ENCODE data around the gene KRT9. TPM values are rescaled to one million over a fixed set of nuclear protein-coding genes. Genes with fewer than 3 reads are reported as not detected.

Gene KRT9
- total and polyA plus RNA-seq, 10 of the 15 experiments (the other 5 are each of a cell fraction or from before 2014, with no cell fraction given): not detected

DNA sequence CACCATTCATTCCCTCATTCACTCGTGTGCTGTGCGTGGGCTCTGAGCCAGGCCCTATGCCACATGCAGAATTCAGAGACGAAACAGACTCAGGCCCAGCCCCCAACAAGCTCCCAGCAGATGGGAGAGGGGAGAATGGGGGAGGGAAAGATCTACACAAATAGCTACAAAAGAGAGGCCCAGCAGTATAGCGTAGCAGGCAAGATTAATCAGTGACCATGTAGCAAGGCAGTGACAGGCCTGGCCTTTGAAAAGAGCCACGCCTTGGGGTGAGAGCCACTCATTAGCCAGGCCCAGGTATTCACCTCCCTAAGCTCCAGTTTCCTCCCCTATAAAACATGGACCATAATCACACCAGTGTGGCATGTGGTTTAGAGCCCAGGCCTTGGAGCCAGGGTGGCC, 27.4 kb downstream of the KRT9 start:
- BruUV-seq (replicated peaks): no TSS peak
- Histone ChIP-seq H2AFZ (ENCODE audit: control insufficient read depth, low read depth, low read length) (no peak overlapping the region), H3K9me3 (replicated peaks; ENCODE audit: control insufficient read depth, insufficient read depth, low read length) (no peaks in the 10 kb centered on the region; the same call in 2 of the 3 replicates), H3K27me3 (replicated peaks in 1 of 2; ENCODE audit: control insufficient read depth in 2 of 2, insufficient read depth in 2 of 2, low read length in 1 of 2) (no peaks in the 10 kb centered on the region; a peak in 3 of 4 replicates), H3K79me2 (ENCODE audit: control insufficient read depth, insufficient read depth, low read length) (no peaks in the 10 kb centered on the region), H3K4me1 (ENCODE audit: control insufficient read depth, insufficient read depth, low read length) (no peaks in the 10 kb centered on the region), H4K20me1 (ENCODE audit: control insufficient read depth, insufficient read depth) (no peaks in the 10 kb centered on the region), H3K9ac (ENCODE audit: control insufficient read depth, insufficient read depth, low read length) (no peak overlapping the region), H3K36me3 (ENCODE audit: control insufficient read depth in 2 of 2, insufficient read depth in 2 of 2, low read length in 1 of 2) (no peaks in the 10 kb centered on the region), H3K27ac (ENCODE audit: control insufficient read depth, insufficient read depth) (no peak overlapping the region), H3K4me3 (no peak overlapping the region), H3K4me2 (ENCODE audit: control insufficient read depth, insufficient read depth) (no peak overlapping the region)
- ChIA-PET POLR2A (no interaction called here), RAD21 (ENCODE audit: unreplicated experiment) (interaction anchor here (1.2 kb wide), 1 partner anchor 9 kb away, joined by 4 read pairs; no protein-coding TSS in a partner anchor), CTCF (interaction anchor here (1.0 to 1.9 kb wide), 3 partner anchors 105 to 687 kb away, joined by 3 to 5 read pairs (median 3); no protein-coding TSS in a partner anchor), SMC1A (ENCODE audit: uncharacterized antibody, unreplicated experiment) (interaction anchor here (0.7 to 1.0 kb wide), 2 partner anchors 118 to 123 kb away, joined by 3 read pairs; no protein-coding TSS in a partner anchor)
- in situ Hi-C loops (cut with MboI): no loop called here
- FAIRE-seq (no peak), DNase-seq (ENCODE audit: low read depth, low spot score) (no peak), ATAC-seq (no peak)
- TF ChIP-seq GABPA (IDR thresholded peaks at IDR 0.05; ENCODE audit: low read depth): no peak
- no peak for TF ChIP-seq ETV6 (conservative IDR thresholded peaks at IDR 0.05 in 1 of 2, IDR thresholded peaks at IDR 0.05 in 1 of 2; ENCODE audit: borderline replicate concordance in 1 of 2, low read depth in 1 of 2)
- TF ChIP-seq TBL1XR1 (IDR thresholded peaks at IDR 0.05; ENCODE audit: low read depth, low read length): no peak
- no peak for TF ChIP-seq SRF (IDR thresholded peaks at IDR 0.05; ENCODE audit: low read depth in 2 of 2, low read length in 2 of 2)
- TF ChIP-seq, protein P1, sequence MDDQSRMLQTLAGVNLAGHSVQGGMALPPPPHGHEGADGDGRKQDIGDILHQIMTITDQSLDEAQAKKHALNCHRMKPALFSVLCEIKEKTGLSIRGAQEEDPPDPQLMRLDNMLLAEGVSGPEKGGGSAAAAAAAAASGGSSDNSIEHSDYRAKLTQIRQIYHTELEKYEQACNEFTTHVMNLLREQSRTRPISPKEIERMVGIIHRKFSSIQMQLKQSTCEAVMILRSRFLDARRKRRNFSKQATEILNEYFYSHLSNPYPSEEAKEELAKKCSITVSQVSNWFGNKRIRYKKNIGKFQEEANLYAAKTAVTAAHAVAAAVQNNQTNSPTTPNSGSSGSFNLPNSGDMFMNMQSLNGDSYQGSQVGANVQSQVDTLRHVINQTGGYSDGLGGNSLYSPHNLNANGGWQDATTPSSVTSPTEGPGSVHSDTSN (IDR thresholded peaks at IDR 0.05; ENCODE audit: insufficient replicate concordance, low read depth, low read length): no peak
- no peak for TF ChIP-seq ZNF24 (IDR thresholded peaks at IDR 0.05)
- TF ChIP-seq ZZZ3 (IDR thresholded peaks at IDR 0.05; ENCODE audit: control insufficient read depth, insufficient read length, low read depth): no peak
- TF ChIP-seq ZNF384 (IDR thresholded peaks at IDR 0.05; ENCODE audit: borderline replicate concordance, low read depth, low read length): no peak
- no peak for TF ChIP-seq MXI1 (IDR thresholded peaks at IDR 0.05; ENCODE audit: low read depth, low read length)
- TF ChIP-seq, protein P2, sequence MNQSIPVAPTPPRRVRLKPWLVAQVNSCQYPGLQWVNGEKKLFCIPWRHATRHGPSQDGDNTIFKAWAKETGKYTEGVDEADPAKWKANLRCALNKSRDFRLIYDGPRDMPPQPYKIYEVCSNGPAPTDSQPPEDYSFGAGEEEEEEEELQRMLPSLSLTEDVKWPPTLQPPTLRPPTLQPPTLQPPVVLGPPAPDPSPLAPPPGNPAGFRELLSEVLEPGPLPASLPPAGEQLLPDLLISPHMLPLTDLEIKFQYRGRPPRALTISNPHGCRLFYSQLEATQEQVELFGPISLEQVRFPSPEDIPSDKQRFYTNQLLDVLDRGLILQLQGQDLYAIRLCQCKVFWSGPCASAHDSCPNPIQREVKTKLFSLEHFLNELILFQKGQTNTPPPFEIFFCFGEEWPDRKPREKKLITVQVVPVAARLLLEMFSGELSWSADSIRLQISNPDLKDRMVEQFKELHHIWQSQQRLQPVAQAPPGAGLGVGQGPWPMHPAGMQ (IDR thresholded peaks at IDR 0.05; ENCODE audit: borderline replicate concordance): no peak
- no peak for TF ChIP-seq BHLHE40 (IDR thresholded peaks at IDR 0.05; ENCODE audit: borderline replicate concordance in 1 of 2, low read depth in 2 of 2, low read length in 1 of 2)
- no peak for TF ChIP-seq HDAC6 (IDR thresholded peaks at IDR 0.05; ENCODE audit: unreplicated experiment)
- TF ChIP-seq, protein P3, sequence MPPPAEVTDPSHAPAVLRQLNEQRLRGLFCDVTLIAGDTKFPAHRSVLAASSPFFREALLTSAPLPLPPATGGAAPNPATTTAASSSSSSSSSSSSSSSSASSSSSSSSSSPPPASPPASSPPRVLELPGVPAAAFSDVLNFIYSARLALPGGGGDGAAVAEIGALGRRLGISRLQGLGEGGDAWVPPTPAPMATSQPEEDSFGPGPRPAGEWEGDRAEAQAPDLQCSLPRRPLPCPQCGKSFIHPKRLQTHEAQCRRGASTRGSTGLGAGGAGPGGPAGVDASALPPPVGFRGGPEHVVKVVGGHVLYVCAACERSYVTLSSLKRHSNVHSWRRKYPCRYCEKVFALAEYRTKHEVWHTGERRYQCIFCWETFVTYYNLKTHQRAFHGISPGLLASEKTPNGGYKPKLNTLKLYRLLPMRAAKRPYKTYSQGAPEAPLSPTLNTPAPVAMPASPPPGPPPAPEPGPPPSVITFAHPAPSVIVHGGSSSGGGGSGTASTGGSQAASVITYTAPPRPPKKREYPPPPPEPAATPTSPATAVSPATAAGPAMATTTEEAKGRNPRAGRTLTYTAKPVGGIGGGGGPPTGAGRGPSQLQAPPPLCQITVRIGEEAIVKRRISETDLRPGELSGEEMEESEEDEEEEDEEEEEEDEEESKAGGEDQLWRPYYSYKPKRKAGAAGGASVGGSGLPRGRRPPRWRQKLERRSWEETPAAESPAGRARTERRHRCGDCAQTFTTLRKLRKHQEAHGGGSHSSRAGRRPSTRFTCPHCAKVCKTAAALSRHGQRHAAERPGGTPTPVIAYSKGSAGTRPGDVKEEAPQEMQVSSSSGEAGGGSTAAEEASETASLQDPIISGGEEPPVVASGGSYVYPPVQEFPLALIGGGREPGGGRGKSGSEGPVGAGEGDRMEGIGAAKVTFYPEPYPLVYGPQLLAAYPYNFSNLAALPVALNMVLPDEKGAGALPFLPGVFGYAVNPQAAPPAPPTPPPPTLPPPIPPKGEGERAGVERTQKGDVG (CRISPR knock-in tag; IDR thresholded peaks at IDR 0.05): no peak
- TF ChIP-seq CBX5 (IDR thresholded peaks at IDR 0.05; ENCODE audit: low read depth): no peak
- TF ChIP-seq NR2C1 (IDR thresholded peaks at IDR 0.05): no peak
- no peak for TF ChIP-seq BACH1 (IDR thresholded peaks at IDR 0.05; ENCODE audit: borderline replicate concordance)
- intact Hi-C loops (cut with micrococcal nuclease; ENCODE audit: unreplicated experiment): no loop called here
- WGBS (ENCODE audit: insufficient coverage, insufficient replicate concordance, low lambda C conversion rate, missing lambda C conversion rate): 4% methylated on average over 5 of the region's 5 CpGs
